Activated B cell treated with CpG ODN at 0.5 μM for 24 hours (primary cell): ENCODE measurements around the gene KCNQ1. TPM values are rescaled to one million over a fixed set of nuclear protein-coding genes. Genes with fewer than 3 reads are reported as not detected.

Experiments
- ATAC-seq: fragments of 200-7000 bp; cut with Tn5 transposase; one replicate; pipeline ENCODE4 v1.10.0; 2021; ENCODE audit warnings: low read depth, mild to moderate bottlenecking, moderate library complexity
- CTCF ChIA-PET: fragments of 350-600 bp; sonication (Branson Sonifier 250); formaldehyde crosslinking; loops from one replicate; lab custom pipeline; 2021; ENCODE audit warnings: antibody characterized with exemption; lab: Charles Lee
- POLR2A ChIA-PET: fragments of 350-600 bp; sonication (Branson Sonifier 250); formaldehyde crosslinking; loops from one replicate; lab custom pipeline; 2021; ENCODE audit warnings: antibody characterized with exemption; lab: Charles Lee
- DNase-seq: peaks from one replicate; pipeline ENCODE4 v3.0.0; 2022
- H3K27ac Mint-ChIP-seq: one replicate; pipeline ENCODE4 v1.8.0; 2020; ENCODE audit warnings: mixed read lengths
- H3K27me3 Mint-ChIP-seq: one replicate; pipeline ENCODE4 v1.8.0; 2021; ENCODE audit warnings: mixed read lengths
- H3K36me3 Mint-ChIP-seq: one replicate; pipeline ENCODE4 v1.8.0; 2021; ENCODE audit warnings: low read depth, mixed read lengths
- H3K4me1 Mint-ChIP-seq: one replicate; pipeline ENCODE4 v1.8.0; 2021; ENCODE audit warnings: mixed read lengths
- H3K4me3 Mint-ChIP-seq: one replicate; pipeline ENCODE4 v1.8.0; 2020; ENCODE audit warnings: mild to moderate bottlenecking, mixed read lengths
- H3K9me3 Mint-ChIP-seq: one replicate; pipeline ENCODE4 v1.8.0; 2020; ENCODE audit warnings: mixed read lengths
- CTCF ChIP-seq: fragments of 200-600 bp; IDR thresholded peaks from one replicate; pipeline ENCODE4 v1.8.0; 2022; ENCODE audit warnings: antibody characterized with exemption, mild to moderate bottlenecking
- intact Hi-C: fragments of 100-400 bp; cut with micrococcal nuclease; formaldehyde crosslinking; loops from one replicate; pipeline ENCODE4 v1.15.1; 2024
- total RNA-seq: library from RNA; stranded (reverse); gene quantifications from 2 replicates; pipeline ENCODE4 v1.2.3, GENCODE V29; 2022

KCNQ1 gene
- total RNA-seq, 1 donor from 2014 or later, result 6.5 TPM

- ATAC-seq (no peak), DNase-seq (no peak)
- no peak overlapping the region for H3K27ac Mint-ChIP-seq
These were observed 308.1 kb downstream of the KCNQ1 start for GRCh38 chr11:2752923-2753322.

GRCh38 chr11:2754008-2754407 is 309.2 kb downstream of the KCNQ1 start:
- POLR2A ChIA-PET, result no interaction called here
- no peak for TF ChIP-seq CTCF
- CTCF ChIA-PET, result no interaction called here
- ATAC-seq, result no peak
- H3K4me3 Mint-ChIP-seq, result no peak overlapping the region
- no peaks in the 10 kb centered on the region for H3K4me1 Mint-ChIP-seq
- no peaks in the 10 kb centered on the region for H3K27me3 Mint-ChIP-seq
- H3K9me3 Mint-ChIP-seq, result peaks cover 9% of the 10 kb centered on the region
- DNase-seq, result no peak
- intact Hi-C loops, result no loop called here
- H3K36me3 Mint-ChIP-seq, result peaks cover 19% of the 10 kb centered on the region
- H3K27ac Mint-ChIP-seq, result no peak overlapping the region

More at GRCh38 chr11:2752923-2753322, 308.1 kb downstream of the KCNQ1 start:
- ChIA-PET CTCF (no interaction called here), POLR2A (no interaction called here)
- intact Hi-C loops, result no loop called here
- peaks cover 19% of the 10 kb centered on the region for H3K36me3 Mint-ChIP-seq
- peaks cover 9% of the 10 kb centered on the region for H3K9me3 Mint-ChIP-seq
- no peak for TF ChIP-seq CTCF
- no peaks in the 10 kb centered on the region for H3K4me1 Mint-ChIP-seq
- H3K4me3 Mint-ChIP-seq, result no peak overlapping the region
- H3K27me3 Mint-ChIP-seq, result no peaks in the 10 kb centered on the region

- Mint-ChIP-seq H3K27me3 (no peaks in the 10 kb centered on the region), H3K4me3 (no peak overlapping the region), H3K9me3 (peaks cover 9% of the 10 kb centered on the region), H3K36me3 (peaks cover 19% of the 10 kb centered on the region), H3K27ac (no peak overlapping the region), H3K4me1 (no peaks in the 10 kb centered on the region)
- DNase-seq, result no peak
- CTCF ChIA-PET, result no interaction called here
- ATAC-seq, result no peak
- no peak for TF ChIP-seq CTCF
- intact Hi-C loops, result no loop called here
- POLR2A ChIA-PET, result no interaction called here
These were observed 310.3 kb downstream of the KCNQ1 start for GRCh38 chr11:2755071-2755470.

GRCh38 chr11:2758751-2759150 is 313.9 kb downstream of the KCNQ1 start:
- ATAC-seq (no peak), DNase-seq (peak; percentile 7)
- Mint-ChIP-seq H3K27me3 (no peaks in the 10 kb centered on the region), H3K4me1 (no peaks in the 10 kb centered on the region), H3K9me3 (peaks cover 8% of the 10 kb centered on the region), H3K36me3 (peaks cover 13% of the 10 kb centered on the region), H3K27ac (no peak overlapping the region), H3K4me3 (no peak overlapping the region)
- intact Hi-C loops, result no loop called here
- POLR2A ChIA-PET, result no interaction called here
- no peak for TF ChIP-seq CTCF
- CTCF ChIA-PET, result no interaction called here

- ChIA-PET POLR2A (no interaction called here), CTCF (no interaction called here)
- H3K27ac Mint-ChIP-seq, result no peak overlapping the region
- ATAC-seq (no peak), DNase-seq (peak; percentile 5)
- intact Hi-C loops, result no loop called here
- H3K27me3 Mint-ChIP-seq, result no peaks in the 10 kb centered on the region
- no peak overlapping the region for H3K4me3 Mint-ChIP-seq
- TF ChIP-seq CTCF, result no peak
- H3K36me3 Mint-ChIP-seq, result peaks cover 13% of the 10 kb centered on the region
- peaks cover 2% of the 10 kb centered on the region for H3K9me3 Mint-ChIP-seq
- no peaks in the 10 kb centered on the region for H3K4me1 Mint-ChIP-seq
These were observed 314.7 kb downstream of the KCNQ1 start for GRCh38 chr11:2759228-2760195.
